GM20000 (cell line): Measurements from ENCODE around the gene CIC.

ENCODE experiments used
- DNase-seq: peaks from one replicate; pipeline ENCODE4 v3.0.0; 2012; ENCODE audit warnings: low spot score
- CTCF ChIP-seq: IDR thresholded peaks from 2 replicates; pipeline ENCODE4 v1.5.1; 2012; ENCODE audit warnings: mild to moderate bottlenecking, control low read depth; ENCODE audit errors: extremely low read depth, missing control alignments

CIC gene

GRCh38 chr19:42303876-42304275, 34.8 kb downstream of the CIC start:
- DNase-seq, result no peak
- no peak for TF ChIP-seq CTCF

- TF ChIP-seq CTCF, result no peak
- DNase-seq, result no peak
These were observed 37.6 kb downstream of the CIC start for GRCh38 chr19:42306646-42307045.

GRCh38 chr19:42309686-42310085, 40.6 kb downstream of the CIC start:
- TF ChIP-seq CTCF, result no peak
- DNase-seq, result no peak

GRCh38 chr19:42311657-42312056, 42.6 kb downstream of the CIC start:
- DNase-seq, result no peak
- TF ChIP-seq CTCF, result no peak

GRCh38 chr19:42312370-42312769, 43.3 kb downstream of the CIC start:
- TF ChIP-seq CTCF, result no peak
- DNase-seq, result no peak

GRCh38 chr19:42313096-42313839, 44.2 kb downstream of the CIC start, which contains the start of gene TMEM145:
TMEM145 (plus strand) TSS chr19:42313309; CDS start chr19:42313377, 68 bp downstream.
- TF ChIP-seq CTCF, result no peak
- DNase-seq, result peak; percentile 81

GRCh38 chr19:42313840-42314755, 45.0 kb downstream of the CIC start:
- TF ChIP-seq CTCF, result no peak
- no peak for DNase-seq
